Measurements from ENCODE around the gene IFIT1. TPM values are rescaled to one million over a fixed set of nuclear protein-coding genes. Genes with fewer than 3 reads are reported as not detected.

The IFIT1 gene
- polyA plus RNA-seq, 1 donor (not counting 4 experiments of a cell fraction or from before 2014, with no cell fraction given), result 140 TPM

DNA sequence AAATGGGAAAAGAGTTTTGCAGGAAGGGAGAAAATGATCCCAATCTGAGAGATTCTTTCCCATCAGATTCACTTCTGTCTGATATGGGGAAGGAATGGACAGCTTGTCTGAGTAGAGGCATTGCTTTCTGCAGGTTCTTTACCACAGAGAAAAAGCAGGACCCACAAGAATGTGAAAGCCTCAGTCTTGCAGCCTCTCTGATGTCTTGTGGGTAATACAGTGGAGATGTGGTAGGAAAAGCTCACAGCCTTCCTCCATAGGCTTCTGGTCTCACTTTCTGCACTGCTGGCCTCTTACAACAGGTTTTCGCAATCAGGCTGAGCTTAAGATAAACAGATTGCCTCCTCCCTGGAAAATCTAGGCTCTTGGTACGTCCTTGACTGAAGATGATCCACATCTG lies 551 bp downstream of the IFIT1 start:
- no peaks in the 10 kb centered on the region for H4K20me1 ChIP-seq (ENCODE audit: control insufficient read depth, extremely low read depth, insufficient read depth, low read length)
- peak overlapping the region; percentile 50 to 88 (median 84) for H3K4me3 ChIP-seq (ENCODE audit: control insufficient read depth in 2 of 3, extremely low read depth in 1 of 3, insufficient read depth in 2 of 3, low read depth in 1 of 3, low read length in 3 of 3)
- dilution Hi-C loops (cut with MboI; ENCODE audit: extremely low pct_ligation_motif_present, low sequenced_read_pairs), result no loop called here
- peak overlapping the region; percentile 68 for H3K4me2 ChIP-seq (ENCODE audit: control insufficient read depth, extremely low read depth, insufficient read depth, low read depth, low read length)
- peaks cover 16% of the 10 kb centered on the region for H3K79me2 ChIP-seq (ENCODE audit: control insufficient read depth, insufficient read depth, low read length)
- peak overlapping the region; percentile 4 for H3K27ac ChIP-seq (ENCODE audit: control insufficient read depth, insufficient read depth, low read length)
- H3K27me3 ChIP-seq (ENCODE audit: control insufficient read depth, extremely low read depth, insufficient read depth, low read length), result no peaks in the 10 kb centered on the region
- FAIRE-seq (no peak), DNase-seq (ENCODE audit: low read depth, low spot score) (no peak)
- no peaks in the 10 kb centered on the region for H3K9me3 ChIP-seq (ENCODE audit: control insufficient read depth, low read depth, low read length)
- peak overlapping the region; percentile 54 for H2AFZ ChIP-seq (ENCODE audit: control insufficient read depth, low read length)
- peaks cover 0 to 1% of the 10 kb centered on the region in 2 experiments for H3K36me3 ChIP-seq (ENCODE audit: control insufficient read depth in 2 of 2, extremely low read depth in 1 of 2, insufficient read depth in 2 of 2, low read length in 2 of 2)
- H3K9me1 ChIP-seq (ENCODE audit: control insufficient read depth, extremely low read depth, insufficient read depth, low read length), result no peaks in the 10 kb centered on the region
- H3K4me1 ChIP-seq (ENCODE audit: control insufficient read depth, extremely low read depth, insufficient read depth, low read length), result peaks cover 14% of the 10 kb centered on the region
- no peak for TF ChIP-seq CTCF (optimal IDR thresholded peaks at IDR 0.05 in 1 of 3, IDR thresholded peaks at IDR 0.05 in 1 of 3, conservative IDR thresholded peaks at IDR 0.05 in 1 of 3; ENCODE audit: extremely low read depth in 1 of 3, insufficient read depth in 2 of 3, low read length in 3 of 3)
- TF ChIP-seq EZH2 (IDR thresholded peaks at IDR 0.05; ENCODE audit: low read length), result no peak
- peak overlapping the region; percentile 67 for H3K9ac ChIP-seq (ENCODE audit: control insufficient read depth, extremely low read depth, insufficient read depth, low read length)

GRCh38 chr10:89393898-89394297 lies 1.5 kb downstream of the IFIT1 start:
- peak overlapping the region in 2 of 3 experiments; percentile 50 to 84 for H3K4me3 ChIP-seq (ENCODE audit: control insufficient read depth in 2 of 3, extremely low read depth in 1 of 3, insufficient read depth in 2 of 3, low read depth in 1 of 3, low read length in 3 of 3)
- FAIRE-seq, result no peak
- no peak overlapping the region for H3K27ac ChIP-seq (ENCODE audit: control insufficient read depth, insufficient read depth, low read length)

More at GRCh38 chr10:89393898-89394297, 1.5 kb downstream of the IFIT1 start:
- Histone ChIP-seq H3K9me1 (ENCODE audit: control insufficient read depth, extremely low read depth, insufficient read depth, low read length) (no peaks in the 10 kb centered on the region), H3K4me2 (ENCODE audit: control insufficient read depth, extremely low read depth, insufficient read depth, low read depth, low read length) (peak overlapping the region; percentile 35), H3K9ac (ENCODE audit: control insufficient read depth, extremely low read depth, insufficient read depth, low read length) (no peak overlapping the region), H3K4me1 (ENCODE audit: control insufficient read depth, extremely low read depth, insufficient read depth, low read length) (peaks cover 14% of the 10 kb centered on the region), H3K79me2 (ENCODE audit: control insufficient read depth, insufficient read depth, low read length) (peaks cover 16% of the 10 kb centered on the region), H4K20me1 (ENCODE audit: control insufficient read depth, extremely low read depth, insufficient read depth, low read length) (no peaks in the 10 kb centered on the region), H2AFZ (ENCODE audit: control insufficient read depth, low read length) (no peak overlapping the region), H3K36me3 (ENCODE audit: control insufficient read depth in 2 of 2, extremely low read depth in 1 of 2, insufficient read depth in 2 of 2, low read length in 2 of 2) (peaks cover 0 to 1% of the 10 kb centered on the region in 2 experiments), H3K27me3 (ENCODE audit: control insufficient read depth, extremely low read depth, insufficient read depth, low read length) (no peaks in the 10 kb centered on the region), H3K9me3 (ENCODE audit: control insufficient read depth, low read depth, low read length) (no peaks in the 10 kb centered on the region)
- no peak for DNase-seq (ENCODE audit: low read depth, low spot score)
- dilution Hi-C loops (cut with MboI; ENCODE audit: extremely low pct_ligation_motif_present, low sequenced_read_pairs), result no loop called here
- TF ChIP-seq EZH2 (IDR thresholded peaks at IDR 0.05; ENCODE audit: low read length) (no peak), CTCF (optimal IDR thresholded peaks at IDR 0.05 in 1 of 3, IDR thresholded peaks at IDR 0.05 in 1 of 3, conservative IDR thresholded peaks at IDR 0.05 in 1 of 3; ENCODE audit: extremely low read depth in 1 of 3, insufficient read depth in 2 of 3, low read length in 3 of 3) (no peak)
